SJSA1 (cell line): Measurements from ENCODE around the gene BTBD16. TPM values are rescaled to one million over a fixed set of nuclear protein-coding genes. Genes with fewer than 3 reads are reported as not detected.

Source experiments
- DNase-seq, 2 experiments: peaks; one replicate each; pipeline ENCODE4 v3.0.0-alpha.2; 2015 to 2020; ENCODE audit warnings: low spot score in 2 of 2, low read depth in 1 of 2
- H3K27ac ChIP-seq: fragments of 250-450 bp; sonication (Bioruptor Pico); 2 replicates; pipeline ENCODE4 v1.5.1; 2020; ENCODE audit warnings: mild to moderate bottlenecking, moderate library complexity
- H3K27me3 ChIP-seq: fragments of 250-450 bp; sonication (Bioruptor Pico); replicated peaks from 2 replicates; pipeline ENCODE4 v1.5.1; 2020; ENCODE audit warnings: mild to moderate bottlenecking, moderate library complexity
- H3K36me3 ChIP-seq: fragments of 250-450 bp; sonication (Bioruptor Pico); 2 replicates; pipeline ENCODE4 v1.5.1; 2020; ENCODE audit warnings: mild to moderate bottlenecking
- H3K4me1 ChIP-seq: fragments of 250-450 bp; sonication (Bioruptor Pico); replicated peaks from 2 replicates; pipeline ENCODE4 v1.6.1; 2021; ENCODE audit warnings: mild to moderate bottlenecking
- H3K4me3 ChIP-seq: fragments of 250-450 bp; sonication (Bioruptor Pico); 2 replicates; pipeline ENCODE4 v1.5.1; 2020; ENCODE audit warnings: mild to moderate bottlenecking
- H3K9me3 ChIP-seq: fragments of 250-450 bp; sonication (Bioruptor Pico); replicated peaks from 2 replicates; pipeline ENCODE4 v1.5.1; 2020; ENCODE audit warnings: mild to moderate bottlenecking
- total RNA-seq: library from RNA; depleted of rRNA; stranded (reverse); fragments of >200 nt; shearing (Covaris generic); gene quantifications from 2 replicates; pipeline ENCODE4 v1.2.3, GENCODE V29; 2014

Gene BTBD16
- total RNA-seq, 1 experiment from 2014 or later = not detected

GRCh38 chr10:122347170-122347841, 76.2 kb downstream of the BTBD16 start:
- H3K4me3 ChIP-seq = no peak overlapping the region
- no peaks in the 10 kb centered on the region; the same call in 1 of the 2 replicates for H3K27me3 ChIP-seq
- H3K27ac ChIP-seq = no peak overlapping the region
- no peak for DNase-seq
- H3K4me1 ChIP-seq = no peaks in the 10 kb centered on the region
- no peaks in the 10 kb centered on the region for H3K9me3 ChIP-seq
- H3K36me3 ChIP-seq = no peaks in the 10 kb centered on the region

- DNase-seq = no peak
- Histone ChIP-seq H3K27me3 (no peaks in the 10 kb centered on the region; the same call in none of the 2 replicates), H3K4me3 (no peak overlapping the region), H3K9me3 (no peaks in the 10 kb centered on the region), H3K27ac (no peak overlapping the region), H3K4me1 (no peaks in the 10 kb centered on the region), H3K36me3 (no peaks in the 10 kb centered on the region)
Measured at GRCh38 chr10:122348512-122348911, 77.4 kb downstream of the BTBD16 start.

GRCh38 chr10:122348935-122349361, 77.9 kb downstream of the BTBD16 start:
- Histone ChIP-seq H3K9me3 (no peaks in the 10 kb centered on the region), H3K27me3 (no peaks in the 10 kb centered on the region; the same call in none of the 2 replicates), H3K27ac (no peak overlapping the region), H3K36me3 (no peaks in the 10 kb centered on the region), H3K4me3 (no peak overlapping the region), H3K4me1 (no peaks in the 10 kb centered on the region)
- no peak for DNase-seq

GRCh38 chr10:122349758-122350369, 78.8 kb downstream of the BTBD16 start:
- peaks cover 2% of the 10 kb centered on the region for H3K27me3 ChIP-seq
- no peak overlapping the region for H3K4me3 ChIP-seq
- no peaks in the 10 kb centered on the region for H3K36me3 ChIP-seq
- H3K27ac ChIP-seq = no peak overlapping the region
- DNase-seq = no peak
- no peaks in the 10 kb centered on the region for H3K9me3 ChIP-seq
- H3K4me1 ChIP-seq = no peaks in the 10 kb centered on the region

- Histone ChIP-seq H3K27me3 (peaks cover 2% of the 10 kb centered on the region), H3K36me3 (no peaks in the 10 kb centered on the region), H3K4me3 (no peak overlapping the region), H3K9me3 (no peaks in the 10 kb centered on the region), H3K27ac (no peak overlapping the region), H3K4me1 (no peaks in the 10 kb centered on the region)
- DNase-seq = no peak
Measured at GRCh38 chr10:122350893-122351292, 79.8 kb downstream of the BTBD16 start.

- Histone ChIP-seq H3K4me1 (no peaks in the 10 kb centered on the region), H3K27me3 (peaks cover 2% of the 10 kb centered on the region), H3K36me3 (no peaks in the 10 kb centered on the region), H3K9me3 (no peaks in the 10 kb centered on the region), H3K4me3 (no peak overlapping the region), H3K27ac (no peak overlapping the region)
- DNase-seq = no peak
Measured at GRCh38 chr10:122352817-122353525, 81.9 kb downstream of the BTBD16 start.

GRCh38 chr10:122354383-122354782, 83.3 kb downstream of the BTBD16 start:
- Histone ChIP-seq H3K4me1 (no peaks in the 10 kb centered on the region), H3K4me3 (no peak overlapping the region), H3K27ac (no peak overlapping the region), H3K27me3 (peaks cover 2% of the 10 kb centered on the region), H3K9me3 (no peaks in the 10 kb centered on the region), H3K36me3 (no peaks in the 10 kb centered on the region)
- DNase-seq = no peak

GRCh38 chr10:122357685-122358084, 86.6 kb downstream of the BTBD16 start:
- Histone ChIP-seq H3K27ac (no peak overlapping the region), H3K4me3 (no peak overlapping the region), H3K9me3 (no peaks in the 10 kb centered on the region), H3K27me3 (peaks cover 2% of the 10 kb centered on the region; the same call in 1 of the 2 replicates), H3K4me1 (no peaks in the 10 kb centered on the region), H3K36me3 (no peaks in the 10 kb centered on the region)
- DNase-seq = no peak

- Histone ChIP-seq H3K9me3 (no peaks in the 10 kb centered on the region), H3K27me3 (0 out of 2 replicates have a peak, but pooled peaks cover 1% of the 10 kb centered on the region), H3K4me1 (no peaks in the 10 kb centered on the region), H3K27ac (no peak overlapping the region), H3K4me3 (no peak overlapping the region), H3K36me3 (no peaks in the 10 kb centered on the region)
- DNase-seq = no peak
Measured at GRCh38 chr10:122359621-122360020, 88.5 kb downstream of the BTBD16 start.

- H3K36me3 ChIP-seq = no peaks in the 10 kb centered on the region
- DNase-seq = no peak
- H3K27ac ChIP-seq = no peak overlapping the region
- no peaks in the 10 kb centered on the region for H3K9me3 ChIP-seq
- no peaks in the 10 kb centered on the region for H3K4me1 ChIP-seq
- H3K4me3 ChIP-seq = no peak overlapping the region
- no peaks in the 10 kb centered on the region for H3K27me3 ChIP-seq
Measured at GRCh38 chr10:122361046-122361445, 90.0 kb downstream of the BTBD16 start.

- no peaks in the 10 kb centered on the region for H3K36me3 ChIP-seq
- DNase-seq = no peak
- no peaks in the 10 kb centered on the region for H3K4me1 ChIP-seq
- H3K4me3 ChIP-seq = no peak overlapping the region
- no peaks in the 10 kb centered on the region for H3K27me3 ChIP-seq
- no peaks in the 10 kb centered on the region for H3K9me3 ChIP-seq
- H3K27ac ChIP-seq = no peak overlapping the region
Measured at GRCh38 chr10:122362031-122362592, 91.0 kb downstream of the BTBD16 start.

GRCh38 chr10:122362621-122363020, 91.5 kb downstream of the BTBD16 start:
- H3K4me1 ChIP-seq = no peaks in the 10 kb centered on the region
- H3K9me3 ChIP-seq = no peaks in the 10 kb centered on the region
- no peaks in the 10 kb centered on the region for H3K36me3 ChIP-seq
- H3K4me3 ChIP-seq = no peak overlapping the region
- peak in 1 of 2 experiments; percentile 13 for DNase-seq
- no peaks in the 10 kb centered on the region for H3K27me3 ChIP-seq
- H3K27ac ChIP-seq = no peak overlapping the region

- H3K9me3 ChIP-seq = no peaks in the 10 kb centered on the region
Measured at GRCh38 chr10:122363311-122363710, 92.2 kb downstream of the BTBD16 start.

More at GRCh38 chr10:122363311-122363710, 92.2 kb downstream of the BTBD16 start:
- no peak overlapping the region for H3K27ac ChIP-seq
- H3K4me1 ChIP-seq = no peaks in the 10 kb centered on the region
- peak in 1 of 2 experiments; percentile 3 for DNase-seq
- no peaks in the 10 kb centered on the region for H3K36me3 ChIP-seq
- no peak overlapping the region for H3K4me3 ChIP-seq
- no peaks in the 10 kb centered on the region for H3K27me3 ChIP-seq
